Gastroesophageal sphincter (tissue), 4 donors: ENCODE data around the gene PSMD8. TPM values are rescaled to one million over a fixed set of nuclear protein-coding genes. Genes with fewer than 3 reads are reported as not detected.

Experiments
- ATAC-seq: fragments of 150-250 bp; one replicate; pipeline ENCODE4 v1.9.1; 2016; ENCODE audit warnings: mild to moderate bottlenecking, moderate library complexity
- H3K27ac ChIP-seq, 4 donors: fragments of 200-600 bp; sonication (generic) in 3 of 4; 1 replicate in 3 of 4; 2 replicates in 1 of 4; pipeline ENCODE4 v1.5.1; 2016 to 2019
- H3K27me3 ChIP-seq: fragments of 200-600 bp; sonication (generic); one replicate; pipeline ENCODE4 v1.5.1; 2019
- H3K36me3 ChIP-seq, 2 donors: fragments of 200-600 bp; sonication (generic); one replicate each; pipeline ENCODE4 v1.5.1; 2019; ENCODE audit warnings: control low read depth in 1 of 2
- H3K4me1 ChIP-seq, 3 donors: fragments of 200-600 bp; sonication (generic); 1 replicate in 2 of 3; 2 replicates in 1 of 3; pipeline ENCODE4 v1.5.1; 2016 to 2019; ENCODE audit warnings: control low read depth in 2 of 3
- H3K4me3 ChIP-seq, 2 donors: fragments of 200-600 bp; sonication (generic); one replicate each; pipeline ENCODE4 v1.5.1; 2019; ENCODE audit warnings: mild to moderate bottlenecking in 1 of 2, moderate library complexity in 1 of 2
- H3K9me3 ChIP-seq, 3 donors: fragments of 200-600 bp; sonication (generic); one replicate each; pipeline ENCODE4 v1.5.1; 2017 to 2019; ENCODE audit warnings: control low read depth in 2 of 3
- EP300 ChIP-seq: sonication (generic); formaldehyde crosslinking; IDR thresholded peaks from one replicate; pipeline ENCODE4 v1.6.1; 2017; ENCODE audit warnings: antibody characterized with exemption, mild to moderate bottlenecking
- POLR2A ChIP-seq, 2 donors: fragments of 450-650 bp; IDR thresholded peaks; one replicate each; pipeline ENCODE4 v1.6.1; 2017; ENCODE audit warnings: antibody characterized with exemption in 2 of 2, mild to moderate bottlenecking in 2 of 2, moderate library complexity in 1 of 2
- POLR2AphosphoS5 ChIP-seq: sonication (generic); formaldehyde crosslinking; IDR thresholded peaks from one replicate; pipeline ENCODE4 v1.6.1; 2017; ENCODE audit warnings: antibody characterized with exemption
- WGBS, 2 donors: methylation state at CpG; one replicate each; pipeline ENCODE4 v1.1.5; 2018; ENCODE audit warnings: low coverage in 1 of 2; 5-methylcytosine and 5-hydroxymethylcytosine counted together
- total RNA-seq, 4 donors: library from RNA; depleted of rRNA; stranded (reverse); fragments of >200 nt; gene quantifications; one replicate each; pipeline ENCODE4 v1.1.0, GENCODE V29; 2016
- TF ChIP-seq, protein P1 (sequence below), 4 experiments: fragments of 200-600 bp in 2 of 4; fragments of 450-650 bp in 2 of 4; sonication (generic) in 1 of 4; IDR thresholded peaks; one replicate each; pipeline ENCODE4 v1.5.1; 2017 to 2019; ENCODE audit warnings: antibody characterized with exemption in 4 of 4, mild to moderate bottlenecking in 2 of 4, moderate library complexity in 2 of 4

PSMD8 gene
- total RNA-seq, 4 donors from 2014 or later = 161 to 208 (median 171) TPM

- peaks cover 0 to 23% (median 7%) of the 10 kb centered on the region in 3 donors for H3K4me1 ChIP-seq
- TF ChIP-seq POLR2A (IDR thresholded peaks at IDR 0.05) = no peak
- TF ChIP-seq POLR2AphosphoS5 = no peak
- no peak for TF ChIP-seq EP300
- TF ChIP-seq, protein P1, sequence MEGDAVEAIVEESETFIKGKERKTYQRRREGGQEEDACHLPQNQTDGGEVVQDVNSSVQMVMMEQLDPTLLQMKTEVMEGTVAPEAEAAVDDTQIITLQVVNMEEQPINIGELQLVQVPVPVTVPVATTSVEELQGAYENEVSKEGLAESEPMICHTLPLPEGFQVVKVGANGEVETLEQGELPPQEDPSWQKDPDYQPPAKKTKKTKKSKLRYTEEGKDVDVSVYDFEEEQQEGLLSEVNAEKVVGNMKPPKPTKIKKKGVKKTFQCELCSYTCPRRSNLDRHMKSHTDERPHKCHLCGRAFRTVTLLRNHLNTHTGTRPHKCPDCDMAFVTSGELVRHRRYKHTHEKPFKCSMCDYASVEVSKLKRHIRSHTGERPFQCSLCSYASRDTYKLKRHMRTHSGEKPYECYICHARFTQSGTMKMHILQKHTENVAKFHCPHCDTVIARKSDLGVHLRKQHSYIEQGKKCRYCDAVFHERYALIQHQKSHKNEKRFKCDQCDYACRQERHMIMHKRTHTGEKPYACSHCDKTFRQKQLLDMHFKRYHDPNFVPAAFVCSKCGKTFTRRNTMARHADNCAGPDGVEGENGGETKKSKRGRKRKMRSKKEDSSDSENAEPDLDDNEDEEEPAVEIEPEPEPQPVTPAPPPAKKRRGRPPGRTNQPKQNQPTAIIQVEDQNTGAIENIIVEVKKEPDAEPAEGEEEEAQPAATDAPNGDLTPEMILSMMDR (IDR thresholded peaks at IDR 0.05) = no peak
- no peak overlapping the region for H3K4me3 ChIP-seq
- peaks cover 58% of the 10 kb centered on the region for H3K27me3 ChIP-seq
- ATAC-seq = no peak
- WGBS, 2 donors = 55 to 65% methylated on average over 4 to 5 of the region's 5 CpGs
- peaks cover 0 to 10% of the 10 kb centered on the region in 2 donors for H3K36me3 ChIP-seq
- H3K27ac ChIP-seq = no peak overlapping the region
- H3K9me3 ChIP-seq = no peaks in the 10 kb centered on the region
Observed at GRCh38 chr19:38400361-38400760, 26.0 kb downstream of the PSMD8 start.

DNA sequence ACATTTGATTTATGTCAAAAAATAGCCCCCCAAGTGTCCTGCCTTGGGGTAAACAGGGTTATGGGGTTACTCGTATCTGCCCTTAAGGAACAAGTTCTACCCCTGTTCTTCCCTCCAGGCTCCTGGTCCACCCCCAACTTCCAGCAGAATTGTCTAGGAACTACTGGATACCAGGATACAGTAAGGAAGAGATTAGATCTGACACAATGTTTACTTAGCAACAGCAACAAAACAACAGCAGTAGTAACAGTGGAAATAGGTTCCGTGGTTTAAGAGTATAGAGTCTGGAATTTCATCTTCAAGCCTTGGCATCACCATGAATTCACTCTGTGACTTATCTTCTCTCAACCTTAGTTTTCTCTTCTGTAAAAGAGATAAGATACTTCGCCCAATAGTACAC, 26.8 kb downstream of the PSMD8 start:
- peaks cover 0 to 18% of the 10 kb centered on the region in 2 donors for H3K36me3 ChIP-seq
- peaks cover 0 to 18% (median 7%) of the 10 kb centered on the region in 3 donors for H3K4me1 ChIP-seq
- H3K27ac ChIP-seq = no peak overlapping the region
- H3K9me3 ChIP-seq = no peaks in the 10 kb centered on the region
- TF ChIP-seq POLR2A (IDR thresholded peaks at IDR 0.05) = no peak
- no peak for TF ChIP-seq EP300
- TF ChIP-seq, protein P1 (IDR thresholded peaks at IDR 0.05) = no peak
- no peak for TF ChIP-seq POLR2AphosphoS5
- no peak for ATAC-seq
- H3K4me3 ChIP-seq = no peak overlapping the region
- WGBS, 2 donors = 68 to 80% methylated on average over 3 of the region's 3 CpGs
- peaks cover 50% of the 10 kb centered on the region for H3K27me3 ChIP-seq

DNA sequence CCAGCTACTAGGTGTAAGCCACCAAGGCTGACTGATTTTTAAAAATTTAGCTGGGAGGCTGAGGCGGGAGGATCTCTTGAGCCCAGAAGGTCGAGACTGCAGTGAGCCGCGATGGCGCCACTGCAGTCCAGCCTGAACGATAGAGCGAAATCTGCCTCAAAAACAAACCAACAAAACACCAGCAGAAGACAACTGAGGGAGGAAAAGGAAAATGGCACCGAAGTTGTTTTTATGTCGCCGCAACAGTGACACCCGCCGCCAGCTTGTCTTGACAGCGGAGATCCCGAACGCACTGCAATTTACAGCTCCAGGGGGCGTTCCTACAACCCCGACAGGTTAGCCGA, 28.2 kb downstream of the PSMD8 start:
- ATAC-seq = peak; percentile 19
- H3K9me3 ChIP-seq = no peaks in the 10 kb centered on the region
- TF ChIP-seq, protein P1 (IDR thresholded peaks at IDR 0.05) = no peak
- no peak for TF ChIP-seq POLR2AphosphoS5
- no peak for TF ChIP-seq EP300
- TF ChIP-seq POLR2A (IDR thresholded peaks at IDR 0.05) = no peak
- H3K4me1 ChIP-seq = peaks cover 0 to 18% (median 7%) of the 10 kb centered on the region in 3 donors
- peaks cover 0 to 32% of the 10 kb centered on the region in 2 donors for H3K36me3 ChIP-seq
- H3K4me3 ChIP-seq = peak overlapping the region in 1 of 2 donors; percentile 99
- peaks cover 36% of the 10 kb centered on the region for H3K27me3 ChIP-seq
- peak overlapping the region in 3 of 4 donors; percentile 87 to 90 (median 87) for H3K27ac ChIP-seq
- WGBS, 2 donors = 5% methylated on average over 15 of the region's 18 CpGs; no CpG with 5 or more reads in 1 of the 2 donors

GRCh38 chr19:38402967-38403674, 28.8 kb downstream of the PSMD8 start, which contains the start of gene FAM98C:
FAM98C (plus strand) TSS chr19:38403093; CDS start chr19:38403154, 61 bp downstream.
- H3K36me3 ChIP-seq = peaks cover 0 to 38% of the 10 kb centered on the region in 2 donors
- H3K4me3 ChIP-seq = peak within 1 kb of the TSS; percentile 64 to 99
- WGBS, 2 donors = no CpG with 5 or more reads among the region's 82 CpGs
- peak; percentile 99 for ATAC-seq
- H3K9me3 ChIP-seq = no peaks in the 10 kb centered on the region
- peaks cover 31% of the 10 kb centered on the region for H3K27me3 ChIP-seq
- peak within 1 kb of the TSS; percentile 57 to 90 (median 87) for H3K27ac ChIP-seq
- H3K4me1 ChIP-seq = peaks cover 0 to 18% (median 7%) of the 10 kb centered on the region in 3 donors
- TF ChIP-seq EP300 (no peak), POLR2A (IDR thresholded peaks at IDR 0.05) (peak in 1 of 2 donors; percentile 6), POLR2AphosphoS5 (peak; percentile 19)
- TF ChIP-seq, protein P1 (IDR thresholded peaks at IDR 0.05) = peak in 3 of 4 experiments; percentile 97 to 99 (median 99)

GRCh38 chr19:38404858-38405257, 30.5 kb downstream of the PSMD8 start:
- H3K4me3 ChIP-seq = no peak overlapping the region
- H3K27ac ChIP-seq = no peak overlapping the region
- H3K27me3 ChIP-seq = peaks cover 13% of the 10 kb centered on the region
- WGBS, 2 donors = 86% methylated on average over 2 of the region's 6 CpGs; no CpG with 5 or more reads in 1 of the 2 donors
- peaks cover 0 to 45% of the 10 kb centered on the region in 2 donors for H3K36me3 ChIP-seq
- ATAC-seq = no peak
- TF ChIP-seq POLR2A (IDR thresholded peaks at IDR 0.05) = no peak
- TF ChIP-seq POLR2AphosphoS5 = no peak
- no peak for TF ChIP-seq EP300
- TF ChIP-seq, protein P1 (IDR thresholded peaks at IDR 0.05) = no peak
- H3K4me1 ChIP-seq = peaks cover 0 to 18% (median 7%) of the 10 kb centered on the region in 3 donors
- no peaks in the 10 kb centered on the region for H3K9me3 ChIP-seq
